Fibroblast of skin of right biceps (primary cell): ENCODE results near the gene KDM4C.

Experiments
- DNase-seq: peaks from one replicate; pipeline ENCODE4 v3.0.0-alpha.2; 2013

The KDM4C gene

DNA sequence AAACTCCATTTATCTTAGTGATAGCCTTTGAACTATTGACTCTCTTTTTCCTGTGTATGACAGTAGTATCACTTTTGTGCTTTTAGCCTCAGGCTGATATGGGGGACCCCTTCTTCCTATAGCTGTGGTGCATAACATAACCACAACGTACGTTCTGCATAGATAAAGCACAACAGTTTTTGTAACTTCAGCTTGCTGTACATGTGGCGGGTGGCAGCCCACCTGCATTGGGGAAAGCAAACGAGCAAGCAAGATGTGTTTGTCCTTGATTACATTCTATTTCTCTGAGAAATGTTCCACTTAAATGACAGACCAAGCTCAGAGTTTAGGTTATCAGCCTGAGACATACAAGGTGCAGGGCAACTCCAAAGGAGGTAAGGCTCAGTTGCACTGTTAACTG lies 309.4 kb downstream of the KDM4C start:
- DNase-seq: no peak

DNA sequence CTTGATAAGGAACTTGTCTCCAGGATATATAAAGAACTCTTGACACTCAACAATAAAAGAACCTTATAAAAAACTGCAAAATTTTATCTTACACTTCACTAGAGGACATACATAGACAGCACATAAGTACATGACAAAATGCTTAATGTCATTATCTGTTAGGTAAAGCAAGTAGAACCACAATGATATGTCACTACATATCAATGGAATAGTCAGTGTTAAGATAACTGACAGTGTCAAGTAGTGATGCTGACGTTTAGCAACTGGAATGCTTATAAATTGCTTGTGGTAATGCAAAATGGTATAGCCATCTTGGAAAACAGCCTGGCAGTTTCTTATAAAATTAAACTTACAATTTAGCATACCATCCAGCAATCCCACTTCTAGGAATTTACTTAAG lies 314.1 kb downstream of the KDM4C start:
- DNase-seq: no peak

DNA sequence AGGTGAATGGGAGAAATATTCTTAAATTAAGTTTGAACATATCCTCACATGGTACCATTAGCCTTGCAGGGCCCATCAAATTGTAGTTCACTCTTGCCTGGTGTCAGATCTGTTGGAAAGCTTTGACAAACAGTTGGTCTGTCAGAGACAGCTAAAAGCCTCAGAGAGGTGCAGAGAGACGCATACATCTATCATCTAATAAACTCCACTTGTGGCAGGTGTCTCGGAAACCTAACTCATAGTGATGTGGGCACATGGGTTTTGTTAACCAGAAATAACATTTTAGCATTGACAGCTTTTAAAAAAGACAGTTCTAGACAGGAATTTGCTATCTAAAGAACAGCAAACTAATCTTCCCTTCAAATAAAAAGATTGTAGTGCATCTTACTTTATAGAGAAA lies 315.9 kb downstream of the KDM4C start:
- no peak for DNase-seq

DNA sequence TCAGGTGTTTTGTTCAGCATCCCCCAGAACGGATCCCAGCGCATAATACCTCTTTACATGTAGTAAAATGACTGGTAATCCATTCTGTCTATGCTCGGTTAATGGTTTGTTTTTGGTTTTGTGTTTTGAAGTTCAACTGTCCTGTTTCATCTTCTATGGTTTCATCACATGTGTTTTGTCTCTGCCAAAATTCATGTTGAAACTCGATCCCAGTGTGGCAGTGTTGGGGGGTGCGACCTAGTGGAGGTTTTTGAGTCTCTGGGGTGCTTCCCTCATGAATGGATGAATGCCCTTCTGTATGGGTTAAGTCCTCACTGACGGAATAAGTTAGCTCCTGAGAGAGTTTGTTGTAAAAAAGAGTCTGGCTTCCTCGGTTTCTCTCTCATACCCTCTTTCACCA lies 317.4 kb downstream of the KDM4C start:
- DNase-seq: no peak

DNA sequence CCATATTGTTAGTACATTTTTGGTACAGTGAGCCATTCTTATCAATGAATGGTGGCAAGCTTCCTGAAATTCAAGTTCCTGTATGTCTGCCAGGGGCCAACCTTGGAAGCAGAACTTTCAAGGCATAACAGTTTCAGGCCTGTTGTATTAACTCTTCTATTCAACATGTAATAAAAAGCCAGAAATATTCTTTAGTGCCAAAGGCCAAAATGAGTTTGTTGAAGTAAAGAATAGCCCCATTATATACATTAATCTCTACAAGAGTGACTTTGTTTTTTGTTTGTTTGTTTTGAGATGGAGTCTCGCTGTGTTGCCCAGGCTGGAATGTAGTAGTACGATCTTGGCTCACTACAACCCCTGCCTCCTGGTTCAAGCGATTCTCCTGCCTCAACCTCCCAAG lies 321.3 kb downstream of the KDM4C start:
- DNase-seq: no peak

DNA sequence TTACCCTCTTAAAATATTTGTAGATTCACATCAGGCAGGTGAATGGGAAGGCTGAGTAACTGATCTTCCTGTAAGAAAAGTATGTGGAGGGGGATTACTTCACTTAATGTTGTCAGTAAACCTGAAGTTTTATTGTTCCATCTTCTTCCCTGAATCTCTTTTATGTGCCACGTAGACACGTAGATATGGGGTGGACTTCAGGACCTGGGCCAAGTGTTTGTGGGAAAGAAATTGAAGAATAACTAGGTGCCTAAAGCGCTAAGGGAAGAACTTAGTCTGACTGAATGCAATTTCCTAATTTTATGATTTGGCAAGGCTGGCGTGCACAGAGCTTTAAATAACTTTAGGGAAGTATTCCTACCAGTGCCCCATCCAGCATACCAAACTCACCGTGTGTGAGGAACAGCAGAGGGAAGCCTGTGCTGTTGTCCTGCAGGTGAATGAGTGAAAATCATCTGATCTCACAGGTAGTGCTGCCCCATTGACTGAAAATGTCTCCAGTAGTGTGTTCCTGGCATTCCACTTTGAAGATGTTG lies 323.4 kb downstream of the KDM4C start:
- DNase-seq: no peak

DNA sequence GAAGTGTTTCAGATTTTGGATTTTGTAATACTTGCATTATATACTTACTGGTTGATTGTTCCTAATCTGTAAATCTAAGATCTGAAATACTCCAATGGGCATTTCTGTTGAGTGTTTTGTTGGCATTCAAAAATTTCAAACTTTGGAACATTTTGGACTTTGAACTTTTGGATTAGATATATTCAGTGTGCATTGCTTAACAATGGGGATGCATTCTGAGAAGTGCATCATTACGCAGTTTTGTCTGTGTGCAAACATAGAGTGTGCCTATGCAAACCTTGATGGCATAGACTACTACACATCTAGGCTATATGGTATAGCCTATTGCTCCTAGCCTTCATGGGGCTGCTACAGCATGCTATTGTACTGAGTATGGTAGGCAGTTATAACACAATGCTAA lies 325.4 kb downstream of the KDM4C start:
- DNase-seq: no peak

DNA sequence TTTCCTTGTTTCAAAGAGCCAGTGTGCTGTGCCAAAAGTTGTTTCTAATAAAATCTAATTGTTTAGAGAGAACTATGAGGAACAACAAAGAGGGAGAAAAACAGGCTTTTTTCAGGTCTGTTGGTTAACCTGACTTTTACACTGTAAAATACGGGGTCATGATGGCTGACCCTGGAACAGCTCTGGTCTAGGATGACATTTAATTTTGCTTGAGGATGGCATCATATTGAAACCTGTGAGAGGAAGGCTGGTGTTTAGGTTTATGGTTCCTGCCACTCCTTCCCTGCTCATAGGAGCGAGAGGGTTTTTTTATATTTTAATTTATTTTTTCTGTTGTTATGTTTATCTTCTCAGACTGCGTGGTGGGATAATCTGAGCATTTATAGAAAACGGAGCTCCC lies 327.6 kb downstream of the KDM4C start:
- DNase-seq: no peak

DNA sequence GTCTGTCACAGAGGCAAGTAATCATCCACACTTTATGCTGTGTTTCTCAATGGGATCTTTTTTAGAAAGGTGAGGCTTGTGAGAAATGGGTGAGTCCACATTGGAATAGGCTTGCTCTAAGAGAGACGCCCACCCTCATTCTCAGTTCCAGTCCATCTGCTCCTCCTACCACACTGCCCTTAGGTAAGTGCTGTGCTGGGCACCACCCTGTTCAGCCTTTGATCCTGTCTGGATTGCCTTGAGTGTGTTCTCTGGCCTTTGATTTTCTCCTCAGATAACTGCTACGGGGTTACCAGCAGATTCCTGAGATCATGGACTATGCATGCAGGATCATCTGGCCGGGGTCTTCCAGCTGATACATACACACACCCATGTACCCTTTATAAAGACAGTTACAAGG lies 328.6 kb downstream of the KDM4C start:
- DNase-seq: no peak

DNA sequence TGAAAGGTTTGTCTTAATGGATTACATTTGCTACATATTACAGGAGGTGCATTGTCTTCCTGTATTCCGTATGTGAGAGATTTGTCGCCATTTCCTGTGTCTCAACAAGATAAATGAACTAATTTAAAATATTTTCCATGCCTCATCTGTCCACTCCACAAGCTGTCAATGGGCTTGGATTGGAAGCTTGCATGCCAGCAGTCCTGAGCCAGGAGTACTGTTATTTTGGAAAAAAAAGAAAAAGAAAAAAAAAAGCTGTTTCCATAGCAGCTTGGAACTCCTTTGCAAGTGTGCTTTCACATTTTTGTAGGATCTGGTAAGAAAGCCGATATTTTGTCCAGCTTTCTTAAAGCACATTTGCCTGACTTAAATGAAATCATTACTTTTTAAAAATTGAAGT lies 330.8 kb downstream of the KDM4C start:
- no peak for DNase-seq

DNA sequence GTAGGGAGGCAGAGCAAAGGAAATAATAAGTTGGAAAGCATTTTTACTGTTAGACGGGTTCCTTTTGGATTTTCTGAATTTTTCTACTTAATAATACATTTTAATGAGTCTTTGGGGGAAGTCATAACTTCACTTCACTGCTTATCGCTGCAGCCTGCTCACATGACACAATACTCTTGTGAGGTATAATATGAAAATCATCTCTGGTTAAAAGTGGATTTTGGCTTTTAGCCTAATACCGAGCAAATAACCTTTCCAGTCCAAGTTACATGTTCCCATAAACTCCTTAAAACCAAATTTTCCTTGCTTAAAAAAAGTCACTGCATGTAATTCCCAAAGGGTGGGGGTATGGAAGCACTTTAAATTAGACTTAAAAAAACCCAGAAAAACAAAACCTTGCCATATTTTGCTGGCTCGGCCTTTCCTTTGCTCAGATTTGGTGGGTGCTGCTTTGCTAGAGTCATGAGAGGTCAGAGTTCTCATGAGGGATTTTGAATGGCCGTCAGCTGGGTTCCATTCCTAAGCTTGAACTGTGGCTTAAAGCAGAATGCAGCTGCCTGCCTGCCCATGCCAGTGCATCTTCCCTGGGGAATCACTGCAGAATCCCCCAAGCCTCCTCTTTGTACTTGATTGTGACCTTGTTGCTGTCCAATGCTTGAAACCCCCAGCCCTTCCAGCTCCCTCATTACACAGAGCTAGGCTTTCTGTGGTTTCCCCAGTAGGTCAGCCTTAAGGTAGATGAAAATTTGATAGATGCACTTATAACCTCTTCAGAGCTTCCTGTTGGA lies 331.8 kb downstream of the KDM4C start:
- no peak for DNase-seq

DNA sequence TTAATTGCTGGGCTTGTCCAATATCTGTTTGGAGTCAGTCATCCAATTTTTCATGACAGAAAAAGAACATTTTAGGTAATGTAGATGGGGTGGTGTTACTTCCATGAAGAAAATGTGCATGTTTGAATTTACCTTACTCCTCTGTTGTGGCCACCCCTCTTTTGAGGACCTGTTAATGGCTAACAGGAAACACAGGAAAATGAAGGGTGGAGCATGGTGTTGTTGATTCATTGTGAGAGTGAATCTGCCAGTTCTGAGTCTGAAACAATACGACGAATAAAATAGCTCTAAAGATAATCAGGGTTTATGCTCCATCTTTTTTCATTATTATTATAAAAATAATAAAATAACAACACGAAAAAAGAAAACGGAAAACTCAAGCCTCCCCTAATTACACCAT lies 335.3 kb downstream of the KDM4C start:
- no peak for DNase-seq

DNA sequence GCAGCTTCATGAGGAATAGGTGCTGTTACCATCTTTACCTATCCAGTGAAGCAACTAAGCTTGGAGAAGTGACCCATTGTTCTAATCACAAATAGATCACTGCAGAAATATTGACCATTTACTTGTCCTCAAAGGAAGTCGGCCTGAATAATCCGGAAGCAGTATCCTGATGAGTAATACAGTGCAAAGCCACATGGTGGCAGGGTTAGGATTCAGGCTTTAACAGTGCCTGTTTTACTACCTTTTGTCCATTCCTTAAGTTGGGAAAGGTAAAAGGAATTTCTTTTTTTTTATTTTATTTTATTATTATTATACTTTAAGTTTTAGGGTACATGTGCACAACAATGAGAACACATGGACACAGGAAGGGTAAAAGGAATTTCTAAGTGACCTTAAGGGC lies 336.3 kb downstream of the KDM4C start:
- DNase-seq: peak; percentile 8

DNA sequence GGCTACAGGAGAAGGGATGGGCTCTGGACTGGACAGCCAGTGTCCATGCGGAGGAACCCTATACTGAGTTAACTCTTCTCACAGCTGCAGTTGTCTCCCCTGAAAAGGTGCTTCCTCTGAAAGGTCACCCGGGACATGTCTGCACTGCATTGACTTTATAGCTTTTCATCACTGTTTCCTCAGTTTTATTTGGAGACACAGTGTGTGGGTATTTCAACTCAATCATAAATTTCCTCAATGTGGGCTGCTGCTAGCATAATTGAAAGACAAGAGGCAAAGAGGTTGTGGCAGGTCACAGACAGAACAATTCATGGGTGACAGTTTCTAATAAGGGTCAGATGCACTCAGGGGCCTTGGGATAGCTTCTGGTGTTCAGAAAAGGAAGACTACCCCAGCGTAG lies 336.8 kb downstream of the KDM4C start:
- DNase-seq: no peak

DNA sequence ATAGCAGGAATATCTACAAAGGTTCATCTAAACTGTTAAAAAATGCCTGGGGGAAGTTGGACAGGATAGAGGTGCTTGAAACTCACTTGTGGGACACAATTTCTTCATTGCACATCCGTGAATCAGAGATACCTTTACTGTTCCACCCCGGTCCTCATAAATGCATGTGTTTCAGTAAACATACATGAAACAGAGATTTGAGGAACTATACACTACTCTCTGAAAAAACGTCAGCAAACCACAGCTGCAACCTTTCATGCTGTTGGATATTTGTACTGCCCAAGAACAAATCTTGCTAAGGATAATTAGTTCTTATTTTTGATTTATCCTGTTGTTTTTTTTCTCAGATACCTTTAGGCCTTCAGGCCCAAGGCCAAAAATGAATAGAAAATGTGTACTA lies 337.3 kb downstream of the KDM4C start:
- DNase-seq: no peak

DNA sequence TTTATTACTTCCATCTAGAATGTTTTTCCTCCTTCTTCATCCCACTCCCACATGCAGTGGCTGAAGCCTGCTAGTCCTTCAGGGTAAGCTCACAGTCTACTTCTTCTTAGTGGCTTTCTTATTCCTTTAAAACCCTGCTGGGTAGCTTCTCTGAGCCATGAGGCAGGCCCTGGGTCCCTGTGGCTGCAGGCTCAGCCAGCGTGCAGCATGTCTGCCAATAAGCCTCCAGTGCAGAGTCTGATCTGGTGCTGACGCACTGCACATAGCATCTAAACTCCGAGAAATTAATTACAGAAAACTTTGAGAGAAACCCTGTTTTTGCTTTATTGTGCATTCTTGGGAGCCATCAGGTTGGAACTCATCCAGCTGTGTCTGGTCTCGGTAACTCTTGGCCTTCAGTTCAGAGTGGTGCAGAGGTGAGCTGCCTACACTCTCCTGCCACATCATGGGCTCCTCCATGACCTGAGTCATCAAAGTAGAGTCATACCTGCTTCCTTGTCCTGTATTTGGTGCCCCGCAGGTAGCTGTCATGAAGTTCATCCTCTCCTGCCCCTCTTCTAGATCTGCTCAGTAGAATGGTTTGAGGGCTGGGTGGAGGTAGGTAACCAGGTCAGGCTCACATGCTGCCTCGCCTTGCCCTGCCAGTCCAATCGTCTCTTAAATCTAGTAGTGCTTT lies 339.4 kb downstream of the KDM4C start:
- no peak for DNase-seq

DNA sequence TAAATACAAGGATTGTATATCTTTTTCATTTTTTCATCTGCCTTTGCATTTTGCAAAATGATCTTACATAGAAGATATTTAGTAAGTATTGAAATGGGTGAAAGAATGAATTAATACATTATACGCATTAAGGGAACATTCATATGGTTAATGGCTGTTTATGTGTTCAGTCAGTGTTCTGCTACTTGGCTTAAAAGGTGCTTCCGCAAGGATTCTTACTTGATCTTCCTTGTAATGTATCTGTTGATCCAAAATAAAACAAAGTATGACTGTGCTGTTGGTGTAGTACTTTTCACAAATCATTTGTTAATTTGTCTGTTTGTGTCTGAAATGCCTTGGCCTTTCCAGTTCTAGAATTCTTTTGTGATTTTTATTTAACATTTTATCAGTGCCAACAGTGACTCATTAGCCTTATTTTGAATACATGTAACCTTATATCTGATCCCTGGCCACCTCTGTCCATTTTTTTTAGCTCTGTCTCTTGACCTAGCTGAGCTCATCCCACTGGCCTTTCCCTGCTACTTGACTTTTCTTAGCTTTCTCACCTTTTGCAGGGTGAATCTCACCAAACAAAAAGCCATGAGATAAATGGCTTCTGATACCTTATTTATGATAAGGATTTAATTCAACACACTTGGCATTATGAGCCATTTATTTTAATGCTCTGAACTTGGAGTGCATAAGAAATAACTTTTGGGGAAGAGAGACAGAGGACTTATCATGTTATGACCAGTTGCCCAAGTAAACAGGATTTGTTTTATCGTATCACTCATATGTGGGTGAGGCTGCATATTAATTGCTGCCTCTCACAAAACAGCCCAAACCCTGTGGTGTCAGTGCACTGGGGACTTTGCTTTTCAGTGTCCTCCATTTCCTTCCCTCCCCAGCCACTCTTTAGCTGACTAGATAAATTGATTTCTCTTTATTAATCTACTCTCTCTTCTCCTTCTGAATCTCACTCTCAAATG lies 340.3 kb downstream of the KDM4C start:
- no peak for DNase-seq

DNA sequence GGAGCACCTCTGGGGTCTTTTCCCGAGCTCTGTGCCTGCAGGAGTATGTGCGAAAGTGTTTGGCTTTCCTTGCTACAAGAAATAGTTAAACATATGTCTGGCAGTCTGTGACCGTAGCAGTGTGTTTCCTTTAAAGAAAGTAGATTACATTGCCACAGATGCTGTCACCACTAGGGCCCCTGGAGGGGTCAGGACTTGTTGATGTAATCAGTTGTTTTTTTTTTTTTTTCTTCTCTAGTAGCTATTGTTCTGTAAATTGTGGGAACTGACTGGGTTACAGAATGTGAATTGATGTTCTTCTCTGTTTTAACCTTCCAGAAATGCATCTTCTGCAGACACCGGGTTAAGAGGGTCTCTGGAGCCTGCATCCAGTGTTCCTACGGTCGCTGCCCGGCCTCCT lies 345.6 kb downstream of the KDM4C start:
- no peak for DNase-seq

DNA sequence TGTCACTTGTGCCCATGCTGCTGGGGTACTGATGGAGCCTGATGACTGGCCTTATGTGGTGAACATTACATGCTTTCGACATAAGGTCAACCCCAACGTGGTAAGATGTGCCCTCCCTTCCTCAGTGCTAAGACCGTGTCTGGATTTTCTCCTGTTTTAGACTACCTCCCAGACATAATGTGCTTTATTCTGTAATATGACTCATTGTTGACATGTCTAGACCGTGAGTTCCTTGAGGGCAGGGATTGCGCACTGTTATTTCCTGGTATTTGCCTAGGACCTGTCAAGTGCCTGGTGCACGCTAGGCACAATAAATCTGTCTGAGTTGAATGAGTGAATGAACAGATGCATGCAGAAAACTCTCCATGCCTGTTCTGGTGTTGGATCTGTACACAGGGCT lies 346.0 kb downstream of the KDM4C start:
- peak; percentile 27 for DNase-seq

DNA sequence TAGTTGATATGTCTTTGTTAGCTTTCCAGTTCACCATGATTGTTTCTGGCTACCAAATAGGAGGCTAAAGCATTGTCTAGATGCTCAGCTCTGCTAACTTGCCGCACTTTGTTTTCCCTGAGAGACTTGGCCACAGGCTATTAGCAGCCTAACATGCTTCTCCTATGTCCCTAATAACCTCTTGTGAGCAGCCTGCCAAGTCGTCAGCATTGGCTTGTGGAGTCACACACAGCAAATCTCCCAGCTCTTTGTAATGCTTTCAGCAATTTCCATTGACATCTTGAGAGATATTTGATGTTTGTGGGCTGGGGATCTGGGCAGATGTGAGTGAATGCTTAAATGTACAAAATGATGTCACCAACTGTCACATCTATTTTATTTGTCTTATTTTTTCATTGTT lies 346.9 kb downstream of the KDM4C start:
- DNase-seq: no peak

DNA sequence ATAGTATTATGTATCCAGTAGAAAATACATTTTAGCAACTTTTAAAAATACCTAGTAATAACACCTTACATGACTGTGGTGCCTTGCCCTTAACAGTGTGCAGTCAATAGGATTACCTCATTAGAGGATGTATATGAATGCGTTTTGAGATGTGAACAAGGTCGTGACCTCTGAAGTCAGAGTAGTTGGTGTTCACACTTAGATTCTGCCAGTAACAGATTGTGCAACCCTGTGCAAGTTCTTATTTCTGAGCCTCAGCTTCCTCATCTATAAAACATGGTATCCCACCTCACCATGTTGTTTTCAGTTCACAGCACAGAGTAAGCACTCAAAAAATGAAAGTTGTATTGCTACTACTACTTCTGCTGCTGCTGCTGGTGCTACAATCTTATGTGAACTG lies 347.3 kb downstream of the KDM4C start:
- no peak for DNase-seq

DNA sequence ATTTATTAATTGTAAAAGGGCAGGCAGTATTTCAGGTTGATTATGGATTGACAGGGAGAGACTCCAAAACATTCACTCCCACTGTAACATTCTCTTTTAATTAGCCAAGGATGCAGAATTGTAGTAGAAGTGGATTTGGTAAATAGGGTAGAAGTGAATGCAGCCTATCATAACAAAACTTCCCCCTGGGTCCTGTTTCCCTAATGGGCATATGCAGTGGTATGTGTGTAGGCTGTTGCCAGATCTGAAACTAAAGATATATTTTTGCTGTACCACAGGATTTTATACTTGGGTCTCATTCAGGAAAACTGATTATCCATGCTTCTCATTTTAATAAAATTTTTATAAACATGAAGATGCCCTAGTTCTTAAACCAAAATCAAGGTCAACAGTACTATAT lies 351.2 kb downstream of the KDM4C start:
- no peak for DNase-seq

DNA sequence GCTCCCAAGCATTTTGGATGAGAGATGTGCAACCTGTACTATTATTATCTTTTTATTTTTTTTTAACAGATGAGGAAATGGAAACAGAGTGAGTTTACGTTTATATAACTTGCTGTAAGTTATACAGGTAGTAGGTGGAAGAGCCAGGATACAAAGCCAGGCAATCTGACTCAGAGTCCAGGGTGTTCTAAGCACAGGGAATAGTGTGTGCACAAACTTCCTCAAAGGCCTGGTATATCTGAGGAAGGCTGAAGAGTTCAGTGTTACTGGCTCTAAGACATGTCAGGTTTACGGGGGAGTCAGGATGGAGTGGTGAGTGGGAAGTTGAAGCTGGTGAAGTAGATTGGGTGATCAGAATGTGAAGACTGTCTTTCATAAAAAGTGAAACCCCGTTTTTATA lies 353.6 kb downstream of the KDM4C start:
- DNase-seq: no peak
